Stimulated activated naive CD4-positive, alpha-beta T cell treated with Interleukin-2 at 50 U/mL for 16 hours (primary cell): ENCODE data around the gene TNXB.
"Not testable (repeated sequence)": the region's sequence is repeated elsewhere in the genome, so short reads cannot be mapped to it uniquely, and the experiment has no call there.

Experiments
- DNase-seq: peaks from one replicate; lab custom pipeline; 2025; lab: John Stamatoyannopoulos, UW

TNXB gene

DNA sequence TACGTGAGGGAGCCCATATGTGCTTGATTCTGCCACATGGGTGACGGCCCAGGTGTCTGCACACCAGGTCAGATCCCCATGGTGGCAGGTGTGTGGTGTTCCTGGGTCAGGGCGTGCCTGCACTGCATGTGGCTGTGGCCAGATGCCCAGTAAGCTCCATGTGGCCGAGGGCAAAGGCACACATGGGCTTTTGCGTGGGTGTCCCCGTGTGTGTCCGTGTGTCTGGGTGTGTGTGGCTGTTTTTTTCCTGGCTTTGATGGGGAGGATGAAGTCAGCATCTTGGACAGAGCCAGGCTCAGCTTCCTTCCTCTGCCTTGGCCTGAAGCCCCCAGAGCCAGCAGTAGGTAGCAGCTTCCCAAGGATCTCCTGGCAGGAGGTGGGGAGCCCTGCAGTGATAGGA is 1.5 kb upstream of the TNXB start:
- DNase-seq, result no peak

DNA sequence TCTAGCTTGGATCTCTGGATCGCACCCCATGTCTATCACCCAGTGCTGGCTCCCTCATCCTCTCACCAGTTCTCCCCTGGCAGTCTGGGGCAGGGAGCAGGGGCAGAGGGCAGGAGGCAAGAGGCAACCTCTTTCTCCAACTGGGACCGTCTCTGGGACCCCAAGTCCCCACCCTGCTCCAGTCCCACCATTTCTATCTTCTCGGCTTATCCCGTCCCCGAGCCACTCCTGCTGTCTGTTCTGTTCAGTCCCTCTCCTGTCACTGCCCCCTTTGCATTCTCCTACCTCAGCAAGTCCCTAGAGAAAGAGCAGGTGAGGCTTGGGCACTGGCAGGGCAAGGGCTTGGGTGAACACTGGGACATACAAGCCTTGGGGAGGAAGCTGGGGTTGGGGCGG is 625 bp upstream of the TNXB start:
- no peak for DNase-seq

DNA sequence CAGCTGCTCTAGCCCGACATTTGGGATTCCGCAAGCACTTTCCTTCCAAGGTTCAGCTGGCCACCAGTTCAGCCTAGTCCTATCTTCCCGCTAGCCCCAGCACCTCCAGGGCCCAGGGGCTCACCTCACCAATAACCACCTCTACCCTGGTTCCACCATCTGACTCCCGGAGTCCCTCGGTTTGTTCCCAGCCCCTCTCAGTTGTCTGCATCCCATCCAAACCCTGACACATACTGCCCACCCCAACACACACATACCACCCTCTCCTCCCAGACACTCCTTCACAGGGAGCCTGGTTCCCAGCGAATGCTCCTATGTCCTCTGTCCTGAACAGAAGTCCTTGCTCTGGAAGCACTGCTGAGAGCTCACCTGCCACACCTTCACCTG is 418 bp downstream of the TNXB start:
- no peak for DNase-seq

DNA sequence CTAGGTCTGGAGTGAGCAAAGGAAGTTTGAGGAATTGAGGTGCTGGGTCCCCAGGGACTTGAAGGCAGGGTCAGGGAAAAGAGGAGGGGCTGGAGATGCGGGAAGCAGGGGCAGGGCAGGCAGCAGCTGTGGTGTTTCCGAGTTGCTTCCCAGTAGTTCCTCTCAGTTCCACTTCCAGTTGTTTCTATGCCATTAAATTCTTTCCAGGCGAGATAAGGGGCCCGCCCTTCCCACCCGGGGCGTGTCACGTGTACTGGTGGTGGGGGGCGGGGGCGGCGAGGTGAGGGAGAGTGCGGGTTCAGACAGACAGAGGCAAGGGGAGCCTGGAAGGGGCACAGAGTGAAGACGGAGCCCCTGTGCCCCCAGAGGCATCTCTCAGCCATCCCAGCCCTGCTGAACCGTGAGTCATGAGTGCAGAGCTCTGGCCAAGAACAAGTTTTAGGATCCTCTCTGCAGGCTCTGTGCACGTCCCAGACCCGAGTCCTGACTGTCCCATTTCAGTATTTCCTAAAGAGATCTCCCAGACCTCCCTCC is 977 bp downstream of the TNXB start:
- no peak for DNase-seq

DNA sequence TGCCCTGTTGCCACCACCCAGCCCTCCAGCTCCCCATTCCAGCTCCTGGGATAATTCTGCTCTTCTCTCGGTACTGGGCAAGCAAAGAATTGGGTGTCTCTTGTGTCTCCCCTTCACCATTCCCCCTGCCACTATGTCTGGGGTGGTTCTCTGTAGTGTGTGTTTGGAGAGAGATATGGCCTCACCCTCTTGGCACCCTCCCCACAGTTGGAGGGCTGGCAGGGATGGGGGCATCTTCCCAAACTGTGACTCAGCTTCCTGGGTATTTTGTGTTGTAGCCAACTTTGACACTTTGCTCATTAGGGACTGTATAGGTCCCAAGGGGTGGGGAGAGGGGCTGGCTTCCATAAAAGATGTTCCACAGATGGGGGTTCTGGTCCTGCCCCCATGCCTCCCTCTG is 1.7 kb downstream of the TNXB start:
- DNase-seq, result no peak

DNA sequence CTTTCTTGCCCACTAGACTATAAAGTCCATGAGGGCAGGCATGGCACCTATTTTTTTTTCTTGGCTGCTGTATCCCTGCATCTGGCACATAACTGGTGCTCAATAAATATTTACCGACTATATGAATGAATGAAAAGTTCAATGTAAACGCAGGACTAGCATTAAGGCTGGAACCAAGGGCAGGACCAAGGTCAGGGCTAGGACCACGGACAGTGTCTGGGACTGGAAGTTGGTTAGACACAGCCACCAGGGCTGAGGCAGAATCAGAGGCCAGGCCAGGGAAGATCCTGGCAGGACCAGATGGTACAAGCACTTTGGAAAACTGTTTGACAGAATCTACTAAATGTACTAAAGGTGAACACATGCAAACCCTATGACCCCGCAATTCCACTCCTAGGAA is 3.7 kb downstream of the TNXB start:
- no peak for DNase-seq

DNA sequence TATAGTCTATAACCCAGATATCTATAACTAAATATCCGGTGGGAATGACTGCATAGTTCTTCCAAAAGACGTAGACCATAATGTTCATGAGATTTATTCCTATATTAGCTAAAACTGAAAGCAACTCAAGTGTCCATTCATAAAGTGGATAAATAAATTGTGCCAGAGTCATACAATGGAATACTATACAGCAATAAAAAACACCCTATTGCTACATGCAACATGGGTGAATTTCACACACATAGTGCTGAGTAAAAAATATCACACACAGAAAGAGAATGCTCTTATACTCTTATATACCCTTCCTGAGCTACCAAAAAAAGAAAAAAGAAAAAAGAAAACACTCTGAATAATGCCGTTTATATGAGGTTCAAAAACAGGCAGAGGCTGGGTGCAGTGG is 6.9 kb downstream of the TNXB start:
- no peak for DNase-seq

DNA sequence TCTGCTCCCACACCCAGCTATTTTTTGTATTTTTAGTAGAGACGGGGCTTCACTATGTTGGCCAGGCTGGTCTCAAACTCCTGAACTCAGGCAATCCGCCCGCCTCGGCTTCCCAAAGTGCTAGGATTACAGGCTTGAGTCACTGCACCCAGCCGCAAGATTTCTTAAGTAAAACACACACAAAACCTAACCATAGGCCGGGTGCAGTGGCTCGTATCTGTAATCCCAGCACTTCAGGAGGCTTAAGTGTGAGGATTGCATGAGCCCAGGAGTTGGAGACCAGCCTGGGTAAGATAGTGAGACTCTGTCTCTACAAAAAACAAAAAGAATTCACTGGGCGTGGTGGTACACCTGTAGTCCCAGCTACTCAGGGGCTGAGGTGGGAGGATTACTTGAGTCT is 8.9 kb downstream of the TNXB start:
- not testable (repeated sequence) for DNase-seq

DNA sequence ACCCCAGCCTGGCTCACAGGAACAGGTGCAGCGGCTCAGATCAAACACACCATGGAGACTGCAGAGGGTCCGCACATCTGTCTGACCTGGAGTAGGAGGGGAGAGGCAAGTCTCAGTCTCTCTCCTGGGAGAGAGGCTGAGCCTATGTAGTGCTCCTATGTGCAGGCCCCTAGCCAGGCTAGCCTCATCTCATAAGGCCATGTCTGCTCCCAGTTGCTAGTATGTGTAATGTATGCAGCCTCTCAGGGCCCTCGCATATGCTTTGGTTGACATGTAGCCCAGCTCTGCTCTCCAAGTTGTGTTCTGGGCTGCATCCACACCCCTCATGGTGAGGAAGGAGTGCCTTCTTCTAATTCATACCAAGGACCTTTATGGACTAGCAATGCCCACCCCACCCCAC is 11.8 kb downstream of the TNXB start:
- no peak for DNase-seq

DNA sequence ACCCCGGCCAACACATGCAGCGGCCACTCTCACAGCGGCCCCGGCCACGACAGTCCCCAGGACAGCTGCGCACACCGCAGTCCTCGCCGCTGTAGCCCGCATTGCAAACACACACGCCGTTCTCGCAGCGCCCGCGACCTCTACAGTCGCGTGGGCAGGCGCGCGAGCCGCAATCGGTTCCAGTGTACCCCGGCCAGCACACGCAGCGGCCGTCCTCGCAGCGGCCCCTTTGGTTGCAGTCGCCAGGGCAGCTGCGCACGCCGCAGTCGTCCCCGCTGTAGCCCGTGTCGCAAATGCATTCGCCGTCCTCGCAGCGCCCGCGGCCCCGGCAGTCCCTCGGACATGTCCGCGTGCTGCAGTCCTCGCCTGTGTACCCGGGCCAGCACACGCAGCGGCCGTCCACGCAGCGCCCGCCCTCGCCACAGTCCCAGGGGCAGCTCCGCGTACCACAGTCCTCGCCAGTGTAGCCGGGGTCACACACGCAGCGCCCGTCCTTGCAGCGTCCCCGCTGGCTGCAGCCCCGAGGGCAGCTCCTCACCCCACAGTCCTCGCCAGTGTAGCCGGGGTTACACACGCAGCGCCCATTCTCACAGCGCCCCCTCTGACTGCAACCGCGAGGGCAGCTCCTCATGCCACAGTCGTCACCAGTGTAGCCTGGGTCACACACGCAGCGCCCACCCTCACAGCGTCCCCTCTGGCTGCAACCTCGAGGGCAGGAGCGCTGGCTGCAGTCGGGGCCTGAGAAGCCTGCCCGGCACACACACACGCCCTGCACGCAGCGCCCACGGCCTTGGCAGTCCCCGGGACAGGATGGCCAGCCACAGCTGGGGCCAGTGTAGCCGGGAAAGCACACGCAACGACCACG is 12.5 kb downstream of the TNXB start:
- DNase-seq, result no peak

DNA sequence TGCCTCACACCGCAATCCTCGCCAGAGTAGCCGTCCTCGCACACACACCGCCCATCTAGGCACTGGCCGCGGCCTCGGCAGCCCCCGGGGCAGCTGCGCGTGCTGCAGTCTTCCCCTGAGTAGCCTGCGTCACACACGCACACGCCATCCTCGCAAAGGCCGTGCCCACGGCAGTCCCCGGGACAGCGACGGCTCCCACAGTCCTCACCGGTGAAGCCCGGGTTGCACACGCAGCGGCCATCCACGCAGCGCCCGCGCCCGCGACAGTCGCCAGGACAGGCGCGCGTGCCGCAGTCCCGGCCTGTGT is 13.1 kb downstream of the TNXB start:
- no peak for DNase-seq

DNA sequence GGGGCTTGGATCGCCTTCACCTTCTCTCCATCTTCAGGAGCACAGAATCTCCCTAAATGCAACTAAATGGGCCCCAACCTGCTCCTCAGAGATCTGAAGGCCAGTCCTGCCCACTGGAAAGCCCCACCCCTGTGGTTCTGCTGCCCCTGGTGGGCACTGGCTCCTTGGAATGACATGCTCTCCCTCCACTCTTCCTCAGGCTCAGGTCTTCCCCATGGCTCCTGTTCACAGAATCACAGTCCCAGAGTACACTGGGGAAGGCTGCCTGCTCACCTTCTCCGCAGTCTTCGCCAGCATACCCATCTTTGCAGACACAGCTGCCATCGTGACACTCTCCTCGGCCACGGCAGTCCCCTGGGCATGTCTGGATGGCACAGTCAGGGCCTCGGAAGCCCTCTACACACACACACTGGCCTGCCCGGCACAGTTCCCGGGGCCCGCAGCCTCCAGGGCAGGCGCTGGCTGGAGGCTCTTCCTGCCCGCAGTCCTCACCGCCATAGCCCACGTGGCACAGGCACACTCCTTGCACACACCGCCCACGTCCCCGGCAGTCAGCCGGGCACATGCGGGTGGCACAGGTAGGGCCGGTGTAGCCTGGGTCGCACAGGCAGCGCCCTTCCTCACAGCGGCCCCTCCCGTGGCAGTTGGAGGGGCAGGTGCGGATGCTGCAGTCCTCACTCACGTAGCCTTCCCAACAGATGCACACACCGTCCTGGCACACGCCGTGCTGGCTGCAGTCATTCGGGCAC is 13.6 kb downstream of the TNXB start:
- DNase-seq, result no peak

DNA sequence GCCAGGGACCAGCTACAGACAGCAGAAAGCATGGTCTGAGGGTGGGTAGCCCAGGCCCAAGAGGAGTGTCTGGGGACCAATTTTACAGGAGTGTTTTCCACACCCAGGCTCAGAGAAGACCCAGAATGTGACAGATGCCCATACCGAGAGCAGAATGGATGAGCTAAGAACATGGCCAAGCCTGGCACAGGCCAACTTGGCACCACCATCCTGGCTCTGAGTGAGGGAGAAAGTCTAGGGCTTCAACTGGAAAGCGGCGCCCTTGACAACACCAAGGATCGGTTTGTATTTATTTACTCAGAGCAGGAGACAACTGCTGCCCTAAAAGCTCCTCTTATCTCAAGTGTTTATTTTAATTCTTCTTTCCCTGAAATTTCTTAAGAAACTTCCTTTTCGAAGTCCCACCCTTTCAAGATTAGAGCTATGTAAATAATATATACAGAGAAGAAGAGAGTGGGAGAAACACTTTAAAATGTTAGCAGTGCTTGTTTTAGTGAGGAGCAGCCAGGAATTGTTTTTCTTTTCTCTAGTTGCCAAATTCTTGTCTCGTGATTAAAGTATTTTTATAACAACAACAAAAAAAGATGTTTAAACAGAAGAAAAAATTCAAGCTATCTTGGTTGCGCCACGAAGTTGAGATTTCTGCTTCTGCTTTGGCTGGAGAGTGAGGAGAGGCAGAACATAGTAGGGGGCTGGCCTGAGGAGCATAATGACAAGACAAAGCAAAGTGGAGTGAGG is 16.2 kb downstream of the TNXB start:
- DNase-seq, result no peak

DNA sequence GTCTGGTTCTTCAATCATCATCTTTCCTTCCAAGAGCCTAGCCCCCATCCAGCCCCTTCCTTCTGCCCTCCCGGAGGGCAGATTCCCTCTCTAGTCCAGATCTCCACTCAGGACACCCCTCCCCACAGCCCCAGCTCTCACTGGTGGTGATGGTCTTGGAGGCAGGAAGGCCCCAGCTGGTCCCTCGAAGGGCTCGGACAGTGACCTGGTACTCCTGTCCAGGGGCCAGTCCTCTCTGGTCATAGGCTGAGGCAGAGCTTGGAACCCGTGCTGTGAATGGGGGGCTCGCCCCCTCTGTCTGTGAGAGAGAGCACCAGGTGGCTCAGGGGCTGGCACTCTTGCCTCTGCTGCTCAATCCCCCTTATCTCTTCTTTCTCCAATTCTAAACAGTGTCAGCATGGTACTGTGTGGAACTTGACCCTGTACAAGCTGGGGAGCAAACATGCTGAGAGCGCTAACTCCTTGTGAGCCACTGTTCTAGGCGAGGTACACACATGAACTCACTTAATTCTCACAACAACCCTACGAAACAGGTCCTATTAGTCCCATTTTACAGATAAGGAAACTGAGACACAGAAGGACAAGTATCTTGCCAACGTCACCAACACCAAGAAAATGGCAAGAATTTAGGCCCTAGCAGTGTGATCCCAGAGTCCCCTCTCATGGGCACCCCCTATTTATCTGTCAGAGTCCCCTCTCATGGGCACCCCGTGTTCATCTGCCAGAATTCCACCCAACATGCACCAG is 19.9 kb downstream of the TNXB start:
- DNase-seq, result no peak

DNA sequence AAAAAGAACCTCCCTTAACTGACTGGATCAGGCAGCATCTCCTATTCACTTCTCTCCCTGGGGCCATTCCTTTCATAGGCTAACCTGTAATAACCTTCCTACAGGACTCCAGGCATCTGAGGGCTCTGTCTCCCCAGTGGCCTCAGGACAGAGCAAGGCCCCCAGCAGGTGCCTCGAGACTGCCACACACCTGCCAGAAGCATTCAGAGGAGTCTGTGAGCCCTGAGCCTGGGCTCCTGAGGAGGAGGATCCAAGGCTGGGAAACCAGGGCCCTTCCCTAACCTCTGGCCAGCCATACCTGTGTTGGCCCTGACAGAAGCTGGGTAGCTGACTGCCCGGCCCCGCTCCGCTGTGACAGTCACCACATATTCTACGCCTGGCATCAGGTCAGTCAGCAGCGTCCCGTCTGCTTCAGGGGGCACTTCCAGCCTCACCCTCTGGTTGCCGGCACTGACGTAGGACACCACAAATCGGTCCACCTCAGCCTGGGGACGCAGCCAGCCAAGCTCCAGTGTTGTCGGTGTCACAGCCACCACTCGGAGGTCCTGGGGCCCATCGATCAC is 20.6 kb downstream of the TNXB start:
- DNase-seq, result no peak

DNA sequence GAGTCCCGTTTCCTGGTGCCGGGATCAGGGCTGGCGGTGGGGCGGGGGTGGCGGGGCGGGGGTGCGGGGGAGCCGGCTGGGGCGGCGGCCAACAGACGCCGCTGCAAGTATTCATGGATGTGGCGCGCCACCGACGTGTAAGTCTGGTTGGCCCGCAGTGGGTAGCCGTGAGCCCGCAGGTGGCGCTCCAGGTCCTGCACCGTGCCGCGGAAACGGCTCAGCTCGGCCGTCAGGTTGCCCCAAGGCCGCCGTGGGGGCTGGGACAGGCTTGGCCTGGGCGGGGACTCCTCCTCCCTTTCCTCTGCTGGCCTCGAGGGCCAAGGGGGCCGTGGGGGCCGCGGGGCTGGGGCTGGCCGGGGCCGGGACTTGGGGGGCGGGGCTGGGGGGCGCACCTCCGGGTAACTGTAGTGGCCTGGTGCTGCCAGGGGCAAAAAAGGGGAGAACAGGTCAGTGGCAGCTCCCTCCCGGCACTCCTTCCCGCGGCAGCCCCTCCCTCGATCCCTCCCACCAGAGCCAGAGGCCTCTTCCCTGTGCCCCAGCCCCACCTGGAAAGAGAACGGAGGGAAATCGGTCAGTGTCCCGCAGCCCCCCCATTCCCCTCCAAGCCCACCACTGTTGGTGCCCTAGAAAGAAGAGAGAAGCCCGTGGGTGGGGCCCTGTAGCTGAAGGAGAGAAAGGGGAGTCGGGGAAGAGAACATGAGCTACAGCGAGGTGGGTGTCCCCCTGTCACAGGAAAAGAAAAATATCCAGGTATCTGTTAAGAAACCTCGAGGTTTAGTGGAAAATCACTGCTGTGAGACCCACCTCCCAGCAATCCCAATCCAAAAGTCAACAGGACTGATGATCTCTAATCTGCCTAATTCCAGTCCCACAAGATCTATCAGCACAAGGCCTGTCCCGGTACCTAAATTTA is 21.3 kb downstream of the TNXB start:
- peak; percentile 45 for DNase-seq

DNA sequence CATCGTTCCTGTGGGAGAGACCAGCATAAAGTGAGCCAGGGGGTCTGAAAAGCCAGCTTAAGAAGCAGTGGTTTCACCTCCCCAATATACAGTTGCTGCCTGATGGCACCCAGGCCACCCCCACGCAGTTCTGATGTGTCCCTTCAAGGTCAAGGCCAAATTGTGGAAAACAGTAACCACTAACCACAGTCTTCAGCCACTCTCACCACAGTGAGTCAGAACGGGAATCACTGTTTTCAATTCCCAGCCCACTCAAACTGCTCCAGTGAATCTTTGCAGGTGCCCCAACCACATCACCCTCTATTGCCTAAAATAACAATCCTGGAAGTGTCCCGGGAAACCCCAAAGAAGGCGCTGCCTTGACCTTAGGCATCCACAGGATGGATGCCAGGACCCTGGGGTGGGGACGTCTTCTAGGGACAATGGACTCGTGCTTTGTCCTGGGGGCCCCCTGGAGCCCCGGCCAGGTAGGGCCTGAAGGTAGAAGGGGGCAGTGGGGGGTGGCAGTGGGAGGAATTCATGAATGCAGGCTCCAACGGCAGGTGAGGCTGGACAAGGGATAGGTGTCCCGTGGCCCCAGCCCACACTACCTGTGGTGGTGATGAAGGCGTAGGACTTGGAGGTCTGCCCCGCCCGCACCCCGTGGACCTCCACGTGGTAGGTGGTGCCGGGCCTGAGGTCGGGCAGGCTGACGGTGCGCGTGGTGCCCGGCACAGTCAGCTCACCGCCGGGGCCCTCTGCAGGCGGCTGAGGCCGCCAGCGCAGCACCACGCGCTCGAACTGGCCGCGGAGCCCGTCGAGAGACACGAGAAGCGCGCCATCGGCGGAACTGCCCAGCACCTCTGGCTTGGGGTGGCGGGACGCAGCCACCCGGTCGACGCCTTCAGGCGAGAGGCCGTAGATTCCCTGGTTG is 22.2 kb downstream of the TNXB start:
- DNase-seq, result no peak

DNA sequence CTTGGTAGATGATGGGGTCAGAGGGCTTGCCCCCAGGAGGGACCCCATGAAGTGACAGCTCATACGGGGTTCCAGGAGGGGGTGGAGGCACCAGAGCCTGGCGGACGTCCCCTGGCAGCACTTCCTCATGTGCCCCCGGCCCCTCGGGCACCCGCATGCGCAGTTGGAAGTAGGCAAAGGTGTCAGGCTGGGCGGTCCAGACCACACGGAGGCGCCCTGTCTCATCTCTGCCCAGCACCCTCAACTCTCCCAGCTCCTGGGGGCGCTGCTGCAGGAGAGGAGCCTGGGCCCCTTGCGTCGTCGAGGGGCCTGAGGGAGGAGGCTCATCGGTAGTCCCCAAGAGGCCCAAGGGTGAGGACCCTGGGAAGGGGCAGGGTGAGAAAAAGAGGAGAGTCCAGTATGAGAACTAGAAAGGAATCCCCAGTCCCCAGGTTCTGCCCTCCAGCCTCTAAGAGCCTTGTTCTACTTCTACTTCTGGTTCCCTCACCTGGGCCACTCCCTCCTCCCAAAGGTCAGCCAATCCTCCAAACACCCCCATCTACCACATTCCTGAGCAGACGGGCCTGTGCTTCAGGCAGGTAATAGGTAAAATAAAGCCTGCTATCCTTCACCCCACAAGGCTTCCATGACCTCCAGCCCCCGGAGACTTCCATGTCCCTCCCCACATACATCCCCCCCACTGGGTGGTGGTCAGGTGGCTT is 23.2 kb downstream of the TNXB start:
- DNase-seq, result no peak

DNA sequence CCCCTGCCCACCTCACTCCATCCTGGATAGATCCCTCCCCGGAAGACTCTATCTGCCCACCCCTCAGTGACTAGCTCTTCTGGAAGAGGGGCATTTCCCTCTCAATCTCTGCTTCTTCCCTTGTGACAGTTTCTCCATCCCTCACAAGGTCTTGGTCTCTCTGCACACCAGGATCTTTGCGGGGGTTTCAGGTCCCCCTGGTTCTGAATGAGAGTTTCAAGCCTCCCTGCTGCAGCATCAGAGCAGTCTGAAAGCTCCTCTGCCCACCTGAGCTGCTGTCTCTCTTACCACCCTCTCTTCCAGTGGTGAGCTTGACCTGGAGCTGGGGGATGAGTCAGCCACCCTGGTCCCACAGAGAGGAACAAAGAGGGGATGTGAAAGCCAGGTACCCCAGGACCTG is 24.4 kb downstream of the TNXB start:
- DNase-seq, result no peak
